Heart right ventricle (tissue), 16 donors: ENCODE results near the gene RASD2. TPM values are rescaled to one million over a fixed set of nuclear protein-coding genes. Genes with fewer than 3 reads are reported as not detected.

Experiments
- ATAC-seq, 8 donors: fragments of 200-7000 bp; cut with Tn5 transposase; one replicate each; pipeline ENCODE4 v1.9.1; 2020; ENCODE audit warnings: mild to moderate bottlenecking in 8 of 8, moderate library complexity in 8 of 8, moderate number of reproducible peaks in 1 of 8
- DNase-seq, 2 donors: peaks; one replicate each; pipeline ENCODE4 v3.0.0-alpha.2; 2020
- H3K27ac ChIP-seq, 10 donors: fragments of 200-600 bp; sonication (generic) in 2 of 10; one replicate each; pipeline versions ENCODE4 v1.5.0 to v1.8.0; 2020 to 2022; ENCODE audit warnings: mild to moderate bottlenecking in 3 of 10
- H3K27me3 ChIP-seq, 7 donors: fragments of 200-600 bp; one replicate each; pipeline ENCODE4 v1.8.0; 2021 to 2022; ENCODE audit warnings: mild to moderate bottlenecking in 2 of 7
- H3K36me3 ChIP-seq, 9 donors: fragments of 200-600 bp; sonication (generic) in 1 of 9; one replicate each; pipeline versions ENCODE4 v1.5.0 to v1.8.0; 2020 to 2022; ENCODE audit warnings: mild to moderate bottlenecking in 2 of 9
- H3K4me1 ChIP-seq, 9 donors: fragments of 200-600 bp; sonication (generic) in 1 of 9; one replicate each; pipeline versions ENCODE4 v1.5.0 to v1.8.0; 2020 to 2022; ENCODE audit warnings: mild to moderate bottlenecking in 4 of 9
- H3K4me3 ChIP-seq, 10 donors: fragments of 200-600 bp; sonication (generic) in 2 of 10; one replicate each; pipeline versions ENCODE4 v1.5.0 to v1.8.0; 2020 to 2022; ENCODE audit warnings: mild to moderate bottlenecking in 7 of 10, moderate library complexity in 2 of 10
- H3K9me3 ChIP-seq, 11 donors: fragments of 200-600 bp in 10 of 11; sonication (generic) in 2 of 11; one replicate each; pipeline versions ENCODE4 v1.5.0 to v1.8.0; 2013 to 2022; ENCODE audit warnings: mild to moderate bottlenecking in 2 of 11, control low read depth in 1 of 11, moderate library complexity in 1 of 11
- CTCF ChIP-seq, 9 donors: fragments of 200-600 bp; sonication (generic) in 2 of 9; IDR thresholded peaks; one replicate each; pipeline versions ENCODE4 v1.5.0 to v1.8.0; 2021 to 2022; ENCODE audit warnings: antibody characterized with exemption in 9 of 9, mild to moderate bottlenecking in 5 of 9, moderate library complexity in 1 of 9
- WGBS, 2 donors: extraction: QIAGEN DNeasy Blood & Tissue Kit; methylation state at CpG; one replicate each; pipeline ENCODE4 v1.1.7; 2013; ENCODE audit warnings: inconsistent platforms in 1 of 2; 5-methylcytosine and 5-hydroxymethylcytosine counted together
- intact Hi-C, 10 donors: fragments of 100-400 bp; cut with DNase I; formaldehyde crosslinking; loops; one replicate each; pipeline versions ENCODE4 v1.11.1 to v1.14.2; 2022
- polyA plus RNA-seq, 2 donors: library from polyadenylated mRNA; stranded (reverse); fragments of 200-250 nt; gene quantifications; one replicate each; pipeline ENCODE4 v1.2.3, GENCODE V29; 2013
- total RNA-seq, 10 donors: library from RNA; stranded (reverse); fragmentation: NEBNext Ultra II Directional in 3 of 10; extraction: Animal tissue kit (Norgen Biotek cat#: 25700) in 3 of 10; gene quantifications; one replicate each; pipeline versions ENCODE4 v1.2.1 to v1.2.4, GENCODE V29; 2021 to 2023
- donor health status: Arrhythmogenic right ventricular cardiomyopathy.
- donor health status: ischemic (EF 13 %, LVEDD 7.1; RV severe dilation, severe dysfunction).
- donor health status: healthy with polysubstance abuse.
- donor health status: DM: no; HTN: yes; CAD: no.
- donor health status: DM: no; HTN: no; CAD: no.
- donor health status: ischemic (EF 25% LVEDD 6.9; RV normal size, moderate dysfunction).
- donor health status: ischemic (EF 25% LVEDD 5.7; RV mildly dilated, moderate dysfunction).
- donor health status: healthy.
- donor health status: DM: yes; HTN: yes; CAD: no.
- donor health status: Ischemic cardiomyopathy.
- donor health status: ischemic (EF 35%, LVEDD 5.7; RV mildly dilated, moderate dysfunction).
- donor health status: nonischemic (EF 11% LVEDD 7.7; RV severe dilation, severe dysfunction).
- donor health status: DM: yes; HTN: yes; CAD: no.
- donor health status: PGD.
- donor health status: ischemic (EF 29% LVEDD 5.4; RV normal size, mild dysfunction).
- donor health status: nonischemic (EF 23%, LVEDD 6.1; RV moderate dilation, normal function).

The RASD2 gene
- total and polyA plus RNA-seq, 12 donors: 1.4 to 9.9 (median 3.6) TPM

DNA sequence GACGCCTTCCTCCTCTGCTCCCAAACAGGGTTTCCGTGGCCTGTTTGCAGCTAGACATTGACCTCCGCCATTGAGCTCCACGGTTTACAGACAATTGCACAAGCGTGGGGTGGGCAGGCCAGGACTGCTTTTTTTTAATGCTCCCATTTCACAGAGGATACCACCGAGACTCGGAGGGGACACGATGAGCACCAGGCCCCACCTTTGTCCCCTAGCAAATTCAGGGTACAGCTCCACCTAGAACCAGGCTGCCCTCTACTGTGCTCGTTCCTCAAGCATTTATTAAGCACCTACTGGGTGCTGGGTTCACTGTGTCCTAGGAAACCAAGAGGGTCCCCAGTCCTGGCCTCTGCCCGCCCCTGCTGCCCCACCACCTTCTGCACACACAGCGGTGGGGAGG lies 12.2 kb downstream of the RASD2 start:
- WGBS, 2 donors: 84 to 90% methylated on average over 11 of the region's 11 CpGs
- peaks cover 0 to 14% (median 12%) of the 10 kb centered on the region in 9 donors for H3K4me1 ChIP-seq
- DNase-seq (no peak), ATAC-seq (no peak)
- TF ChIP-seq CTCF (IDR thresholded peaks at IDR 0.05): no peak
- intact Hi-C loops: no loop called here
- no peaks in the 10 kb centered on the region for H3K9me3 ChIP-seq
- no peak overlapping the region for H3K4me3 ChIP-seq
- no peaks in the 10 kb centered on the region for H3K27me3 ChIP-seq
- no peak overlapping the region for H3K27ac ChIP-seq
- no peaks in the 10 kb centered on the region for H3K36me3 ChIP-seq

DNA sequence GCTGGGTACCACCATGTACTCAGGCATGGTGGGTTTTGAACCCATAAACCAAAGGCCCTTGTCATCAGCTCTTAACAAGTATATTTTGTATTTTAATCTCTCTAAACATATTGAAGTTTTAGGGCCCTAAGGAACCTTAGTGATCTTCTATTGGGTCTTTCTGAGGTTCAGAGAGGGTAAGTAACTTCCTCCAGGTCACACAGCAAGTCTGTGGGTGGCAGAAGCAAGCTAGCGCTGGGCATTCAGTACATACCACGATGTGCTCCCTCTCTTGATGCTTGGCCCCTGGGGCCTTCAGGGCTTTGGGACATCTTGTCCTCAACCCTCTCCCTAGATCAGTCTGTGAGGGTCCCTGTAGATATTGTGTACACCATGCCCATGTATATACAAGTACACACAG lies 12.7 kb downstream of the RASD2 start:
- intact Hi-C loops: no loop called here
- Histone ChIP-seq H3K27me3 (no peaks in the 10 kb centered on the region), H3K9me3 (no peaks in the 10 kb centered on the region), H3K4me3 (no peak overlapping the region), H3K27ac (no peak overlapping the region), H3K4me1 (peaks cover 0 to 14% (median 12%) of the 10 kb centered on the region in 9 donors), H3K36me3 (no peaks in the 10 kb centered on the region)
- WGBS, 2 donors: 85 to 97% methylated on average over 2 of the region's 2 CpGs
- no peak for ATAC-seq
- no peak for TF ChIP-seq CTCF (IDR thresholded peaks at IDR 0.05)
- DNase-seq: no peak

- 62 to 64% methylated on average over 10 of the region's 10 CpGs for WGBS, 2 donors
- ATAC-seq (no peak), DNase-seq (no peak)
- Histone ChIP-seq H3K27ac (no peak overlapping the region), H3K36me3 (no peaks in the 10 kb centered on the region), H3K4me1 (peaks cover 0 to 4% (median 3%) of the 10 kb centered on the region in 9 donors), H3K9me3 (peaks cover 0 to 5% (median 0%) of the 10 kb centered on the region in 11 donors), H3K27me3 (no peaks in the 10 kb centered on the region), H3K4me3 (no peak overlapping the region)
- intact Hi-C loops: no loop called here
- no peak for TF ChIP-seq CTCF (IDR thresholded peaks at IDR 0.05)
Measured at GRCh38 chr22:35554297-35554845, 13.7 kb downstream of the RASD2 start.

- no peak for TF ChIP-seq CTCF (IDR thresholded peaks at IDR 0.05)
- Histone ChIP-seq H3K9me3 (peaks cover 0 to 5% (median 0%) of the 10 kb centered on the region in 11 donors), H3K27me3 (peaks cover 0 to 7% (median 0%) of the 10 kb centered on the region in 7 donors), H3K4me1 (no peaks in the 10 kb centered on the region), H3K4me3 (no peak overlapping the region), H3K27ac (no peak overlapping the region), H3K36me3 (no peaks in the 10 kb centered on the region)
- ATAC-seq (no peak), DNase-seq (no peak)
- WGBS, 2 donors: 80 to 85% methylated on average over 13 of the region's 13 CpGs
- intact Hi-C loops: no loop called here
Measured at GRCh38 chr22:35555483-35555890, 14.9 kb downstream of the RASD2 start.
